Neuronal stem cell (in vitro differentiated cells): ENCODE results near the gene TCF7L2.
A peak's percentile ranks its signal among the peaks of the same experiment; 100 is the strongest.

ENCODE experiments used
- DNase-seq: peaks from one replicate; pipeline ENCODE4 v3.0.0-alpha.2; 2013; ENCODE audit warnings: low spot score
- H2AFZ ChIP-seq: one replicate; pipeline ENCODE4 v1.6.1; 2013; ENCODE audit warnings: mild to moderate bottlenecking, low read length, inconsistent platforms
- H2AK5ac ChIP-seq: 2 replicates; pipeline ENCODE4 v1.6.1; 2013; ENCODE audit warnings: low read depth, mild to moderate bottlenecking, inconsistent platforms, low read length, moderate library complexity, mixed read lengths
- H2BK120ac ChIP-seq: 2 replicates; pipeline ENCODE4 v1.6.1; 2013; ENCODE audit warnings: low read depth, mild to moderate bottlenecking, inconsistent platforms, low read length, moderate library complexity, mixed read lengths
- H2BK12ac ChIP-seq: one replicate; pipeline ENCODE4 v1.6.1; 2013; ENCODE audit warnings: low read length, inconsistent platforms
- H2BK15ac ChIP-seq: 2 replicates; pipeline ENCODE4 v1.6.1; 2013; ENCODE audit warnings: mild to moderate bottlenecking, low read length, inconsistent platforms, mixed read lengths
- H2BK5ac ChIP-seq: one replicate; pipeline ENCODE4 v1.6.1; 2013; ENCODE audit warnings: inconsistent platforms, mild to moderate bottlenecking, low read length, moderate library complexity
- H3K14ac ChIP-seq: one replicate; pipeline ENCODE4 v1.6.1; 2013; ENCODE audit warnings: low read length, inconsistent platforms
- H3K18ac ChIP-seq: 2 replicates; pipeline ENCODE4 v1.6.1; 2013; ENCODE audit warnings: low read length, inconsistent platforms
- H3K23ac ChIP-seq: 2 replicates; pipeline ENCODE4 v1.6.1; 2013; ENCODE audit warnings: low read depth, mild to moderate bottlenecking, mixed read lengths, low read length, inconsistent platforms; ENCODE audit not compliant: poor library complexity
- H3K27ac ChIP-seq: replicated peaks from 3 replicates; pipeline ENCODE4 v1.5.1; 2013; ENCODE audit warnings: low read length, inconsistent platforms
- H3K27me3 ChIP-seq, 3 experiments: 2 replicates each; pipeline ENCODE4 v1.6.1; 2013; ENCODE audit warnings: low read length in 3 of 3, mild to moderate bottlenecking in 2 of 3, inconsistent platforms in 1 of 3, low read depth in 1 of 3, mixed read lengths in 1 of 3, moderate library complexity in 1 of 3; ENCODE audit not compliant: control insufficient read depth in 3 of 3, insufficient read depth in 3 of 3
- H3K36me3 ChIP-seq, 2 donors: replicated peaks in 1 of 2; 2 replicates each; pipeline ENCODE4 v1.6.1; 2013; ENCODE audit warnings: low read length in 2 of 2; ENCODE audit not compliant: control insufficient read depth in 2 of 2, insufficient read depth in 2 of 2
- H3K4ac ChIP-seq: 2 replicates; pipeline ENCODE4 v1.6.1; 2013; ENCODE audit warnings: inconsistent platforms, mild to moderate bottlenecking, low read length, moderate library complexity
- H3K4me1 ChIP-seq, 2 donors: 1 replicate in 1 of 2; 2 replicates in 1 of 2; pipeline ENCODE4 v1.6.1; 2013; ENCODE audit warnings: low read length in 2 of 2, low read depth in 1 of 2; ENCODE audit not compliant: control insufficient read depth in 2 of 2, insufficient read depth in 1 of 2
- H3K4me2 ChIP-seq: one replicate; pipeline ENCODE4 v1.6.1; 2013; ENCODE audit warnings: mild to moderate bottlenecking, low read length, inconsistent platforms; ENCODE audit not compliant: insufficient read depth, poor library complexity, severe bottlenecking
- H3K4me3 ChIP-seq, 2 donors: 2 replicates each; pipeline ENCODE4 v1.5.1; 2013; ENCODE audit warnings: low read length in 2 of 2, mild to moderate bottlenecking in 2 of 2, inconsistent platforms in 1 of 2, moderate library complexity in 1 of 2
- H3K79me1 ChIP-seq: one replicate; pipeline ENCODE4 v1.6.1; 2013; ENCODE audit warnings: low read depth, mild to moderate bottlenecking, inconsistent platforms, low read length, moderate library complexity
- H3K9ac ChIP-seq: one replicate; pipeline ENCODE4 v1.6.1; 2013; ENCODE audit warnings: mild to moderate bottlenecking, low read depth, low read length, inconsistent platforms; ENCODE audit not compliant: poor library complexity
- H3K9me3 ChIP-seq, 2 donors: replicated peaks in 1 of 2; 2 replicates each; pipeline versions ENCODE3 to v1.6.1; 2013; ENCODE audit warnings: low read length in 2 of 2, mild to moderate bottlenecking in 2 of 2, inconsistent platforms in 1 of 2, low read depth in 1 of 2, mixed read lengths in 1 of 2, moderate library complexity in 1 of 2; ENCODE audit not compliant: control insufficient read depth in 2 of 2, insufficient read depth in 1 of 2
- H4K8ac ChIP-seq: one replicate; pipeline ENCODE4 v1.6.1; 2013; ENCODE audit warnings: low read depth, mild to moderate bottlenecking, inconsistent platforms, low read length, moderate library complexity
- H4K91ac ChIP-seq: one replicate; pipeline ENCODE4 v1.6.1; 2013; ENCODE audit warnings: low read length, low read depth, mild to moderate bottlenecking, inconsistent platforms; ENCODE audit not compliant: poor library complexity
- WGBS, 2 donors: extraction: QIAGEN DNeasy Blood & Tissue Kit; methylation state at CpG; one replicate each; pipeline ENCODE4 v1.1.7; 2013; ENCODE audit warnings: missing lambda C conversion rate in 2 of 2, mixed read lengths in 1 of 2; ENCODE audit not compliant: insufficient read length in 2 of 2, insufficient replicate concordance in 1 of 2; ENCODE audit errors: extremely low coverage in 2 of 2; 5-methylcytosine and 5-hydroxymethylcytosine counted together

Gene TCF7L2

GRCh38 chr10:113060201-113061053 lies 110.4 kb downstream of the TCF7L2 start:
- Histone ChIP-seq H2AFZ (no peak overlapping the region), H3K4me1 (peaks cover 51 to 55% of the 10 kb centered on the region in 2 donors), H2BK5ac (peak overlapping the region; percentile 33), H4K91ac (no peak overlapping the region), H3K9me3 (no peaks in the 10 kb centered on the region), H2BK12ac (no peak overlapping the region), H3K79me1 (no peaks in the 10 kb centered on the region), H3K36me3 (peaks cover 0 to 21% of the 10 kb centered on the region in 2 donors), H3K4me3 (no peak overlapping the region), H3K27me3 (no peaks in the 10 kb centered on the region), H3K9ac (no peak overlapping the region), H2BK15ac (no peak overlapping the region), H3K4ac (no peak overlapping the region), H3K4me2 (no peak overlapping the region), H3K27ac (peak overlapping the region; percentile 25), H4K8ac (no peak overlapping the region), H2BK120ac (no peak overlapping the region), H3K14ac (no peak overlapping the region), H2AK5ac (no peak overlapping the region), H3K23ac (no peak overlapping the region), H3K18ac (peak overlapping the region; percentile 61)
- no CpG with 5 or more reads among the region's 15 CpGs for WGBS, 2 donors
- no peak for DNase-seq

GRCh38 chr10:113061054-113061430 lies 111.0 kb downstream of the TCF7L2 start:
- no peaks in the 10 kb centered on the region for H3K27me3 ChIP-seq
- H3K27ac ChIP-seq, result no peak overlapping the region
- no peak overlapping the region for H2BK5ac ChIP-seq
- H2AFZ ChIP-seq, result no peak overlapping the region
- peaks cover 0 to 22% of the 10 kb centered on the region in 2 donors for H3K36me3 ChIP-seq
- H3K23ac ChIP-seq, result no peak overlapping the region
- no peak overlapping the region for H4K8ac ChIP-seq
- no peak overlapping the region for H2BK120ac ChIP-seq
- no peak overlapping the region for H3K4me2 ChIP-seq
- H3K4me1 ChIP-seq, result peaks cover 51 to 55% of the 10 kb centered on the region in 2 donors
- H3K4me3 ChIP-seq, result no peak overlapping the region
- H2BK12ac ChIP-seq, result no peak overlapping the region
- H3K4ac ChIP-seq, result no peak overlapping the region
- no peak overlapping the region for H3K9ac ChIP-seq
- no peak overlapping the region for H4K91ac ChIP-seq
- H3K79me1 ChIP-seq, result no peaks in the 10 kb centered on the region
- no peak for DNase-seq
- H3K14ac ChIP-seq, result no peak overlapping the region
- no peaks in the 10 kb centered on the region for H3K9me3 ChIP-seq
- H2AK5ac ChIP-seq, result no peak overlapping the region
- H2BK15ac ChIP-seq, result no peak overlapping the region
- peak overlapping the region; percentile 32 for H3K18ac ChIP-seq
- no CpG with 5 or more reads among the region's 7 CpGs for WGBS, 2 donors

GRCh38 chr10:113061557-113061956 lies 111.5 kb downstream of the TCF7L2 start:
- H3K4me1 ChIP-seq, result peaks cover 50 to 52% of the 10 kb centered on the region in 2 donors
- no peaks in the 10 kb centered on the region for H3K9me3 ChIP-seq
- H3K18ac ChIP-seq, result no peak overlapping the region
- no peak overlapping the region for H3K4ac ChIP-seq
- no peak for DNase-seq
- H2BK12ac ChIP-seq, result no peak overlapping the region
- H3K4me3 ChIP-seq, result no peak overlapping the region
- H3K4me2 ChIP-seq, result no peak overlapping the region
- no peak overlapping the region for H4K91ac ChIP-seq
- no peak overlapping the region for H4K8ac ChIP-seq
- H3K23ac ChIP-seq, result no peak overlapping the region
- peaks cover 0 to 22% of the 10 kb centered on the region in 2 donors for H3K36me3 ChIP-seq
- no CpG with 5 or more reads among the region's 10 CpGs for WGBS, 2 donors
- no peak overlapping the region for H2BK120ac ChIP-seq
- no peak overlapping the region for H2BK5ac ChIP-seq
- no peak overlapping the region for H2AK5ac ChIP-seq
- no peak overlapping the region for H2AFZ ChIP-seq
- H2BK15ac ChIP-seq, result no peak overlapping the region
- H3K27ac ChIP-seq, result no peak overlapping the region
- peaks cover under 1% of the 10 kb centered on the region for H3K79me1 ChIP-seq
- no peak overlapping the region for H3K9ac ChIP-seq
- no peaks in the 10 kb centered on the region for H3K27me3 ChIP-seq
- H3K14ac ChIP-seq, result no peak overlapping the region

- Histone ChIP-seq H2BK15ac (no peak overlapping the region), H3K36me3 (peaks cover 2 to 26% of the 10 kb centered on the region in 2 donors), H3K79me1 (peaks cover 3% of the 10 kb centered on the region), H2AK5ac (no peak overlapping the region), H3K27me3 (no peaks in the 10 kb centered on the region), H3K18ac (no peak overlapping the region), H3K9ac (no peak overlapping the region), H2BK5ac (no peak overlapping the region), H3K27ac (no peak overlapping the region), H3K4me1 (peaks cover 38 to 40% of the 10 kb centered on the region in 2 donors), H3K4ac (no peak overlapping the region), H3K4me2 (no peak overlapping the region), H3K14ac (no peak overlapping the region), H4K91ac (no peak overlapping the region), H2BK120ac (no peak overlapping the region), H3K4me3 (no peak overlapping the region), H4K8ac (no peak overlapping the region), H3K23ac (no peak overlapping the region), H3K9me3 (no peaks in the 10 kb centered on the region), H2BK12ac (no peak overlapping the region), H2AFZ (no peak overlapping the region)
- no CpG with 5 or more reads among the region's 14 CpGs for WGBS, 2 donors
- DNase-seq, result no peak
Observed at GRCh38 chr10:113063043-113063967, 113.3 kb downstream of the TCF7L2 start.
